GM18508 (cell line): ENCODE measurements around the gene MPST.

ENCODE experiments used
- ATAC-seq: cut with Tn5 transposase; IDR thresholded peaks from one replicate; pipeline ENCODE4 v1.9.1; 2021; ENCODE audit warnings: moderate number of reproducible peaks; ENCODE audit not compliant: insufficient read depth, unreplicated experiment

The MPST gene

DNA sequence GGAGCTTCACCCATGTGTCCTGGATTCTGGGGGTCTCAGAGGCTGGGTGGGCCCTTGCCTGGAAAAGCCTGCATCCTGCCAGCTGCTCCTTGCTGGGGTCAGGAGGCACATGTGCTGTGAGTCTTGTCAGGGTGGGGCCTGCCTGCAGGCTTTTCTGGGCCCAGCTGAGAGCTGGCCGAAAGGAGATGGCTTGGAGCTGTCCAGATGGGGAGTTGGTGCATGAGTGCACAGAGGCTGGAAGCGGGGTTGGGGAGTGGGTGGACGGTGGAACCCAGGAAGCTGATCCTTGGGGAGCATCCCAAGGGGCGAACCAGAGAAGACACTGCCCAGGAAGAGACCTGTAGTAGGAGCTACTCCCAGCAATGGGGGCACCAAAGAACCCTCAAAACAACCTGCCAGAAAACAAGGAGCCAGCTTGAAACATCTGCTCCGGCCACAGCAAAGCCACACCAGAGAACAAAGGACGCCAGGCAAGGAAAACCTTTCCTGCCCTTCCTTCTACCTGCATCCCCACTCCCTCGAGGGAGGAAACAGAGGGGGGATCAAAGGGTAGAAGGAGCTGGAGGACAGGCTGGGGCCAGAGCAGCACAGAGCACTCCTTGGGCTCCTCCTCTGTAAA is 23.8 kb downstream of the MPST start:
- ATAC-seq = no peak

DNA sequence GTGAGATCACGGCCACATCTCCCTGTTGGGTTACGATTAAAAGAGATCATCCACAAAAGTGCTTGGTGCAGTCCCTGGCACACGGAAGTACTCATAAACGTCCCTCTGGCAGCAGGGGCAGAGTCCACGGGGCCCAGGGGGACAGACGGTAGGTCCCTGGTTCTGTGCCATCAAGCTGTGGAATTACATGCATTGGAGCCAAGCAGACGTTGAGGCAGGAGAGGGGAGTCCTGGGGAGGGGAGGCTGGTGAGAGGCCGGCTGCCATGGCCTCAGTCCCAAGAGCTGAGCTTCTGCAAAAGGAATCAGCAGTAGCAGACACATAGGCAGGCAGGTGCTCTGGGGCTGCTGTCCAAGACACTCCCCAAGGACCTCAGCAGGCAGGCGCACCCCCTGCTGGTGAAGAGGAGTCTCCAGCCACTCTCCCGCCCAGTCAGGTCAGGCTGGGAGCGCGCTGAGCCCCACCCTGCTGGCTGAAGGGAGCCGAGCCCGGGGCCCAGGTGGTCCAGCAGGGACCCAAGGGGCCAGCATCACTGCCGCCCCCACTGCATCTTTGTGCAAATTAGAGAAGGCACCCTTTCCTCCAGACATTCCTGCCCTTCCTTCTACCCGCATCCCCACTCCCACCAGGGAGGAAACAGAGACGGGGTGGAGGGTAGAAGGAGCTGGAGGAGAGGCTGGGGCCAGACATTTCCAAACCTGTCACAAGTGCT is 24.4 kb downstream of the MPST start:
- no peak for ATAC-seq

DNA sequence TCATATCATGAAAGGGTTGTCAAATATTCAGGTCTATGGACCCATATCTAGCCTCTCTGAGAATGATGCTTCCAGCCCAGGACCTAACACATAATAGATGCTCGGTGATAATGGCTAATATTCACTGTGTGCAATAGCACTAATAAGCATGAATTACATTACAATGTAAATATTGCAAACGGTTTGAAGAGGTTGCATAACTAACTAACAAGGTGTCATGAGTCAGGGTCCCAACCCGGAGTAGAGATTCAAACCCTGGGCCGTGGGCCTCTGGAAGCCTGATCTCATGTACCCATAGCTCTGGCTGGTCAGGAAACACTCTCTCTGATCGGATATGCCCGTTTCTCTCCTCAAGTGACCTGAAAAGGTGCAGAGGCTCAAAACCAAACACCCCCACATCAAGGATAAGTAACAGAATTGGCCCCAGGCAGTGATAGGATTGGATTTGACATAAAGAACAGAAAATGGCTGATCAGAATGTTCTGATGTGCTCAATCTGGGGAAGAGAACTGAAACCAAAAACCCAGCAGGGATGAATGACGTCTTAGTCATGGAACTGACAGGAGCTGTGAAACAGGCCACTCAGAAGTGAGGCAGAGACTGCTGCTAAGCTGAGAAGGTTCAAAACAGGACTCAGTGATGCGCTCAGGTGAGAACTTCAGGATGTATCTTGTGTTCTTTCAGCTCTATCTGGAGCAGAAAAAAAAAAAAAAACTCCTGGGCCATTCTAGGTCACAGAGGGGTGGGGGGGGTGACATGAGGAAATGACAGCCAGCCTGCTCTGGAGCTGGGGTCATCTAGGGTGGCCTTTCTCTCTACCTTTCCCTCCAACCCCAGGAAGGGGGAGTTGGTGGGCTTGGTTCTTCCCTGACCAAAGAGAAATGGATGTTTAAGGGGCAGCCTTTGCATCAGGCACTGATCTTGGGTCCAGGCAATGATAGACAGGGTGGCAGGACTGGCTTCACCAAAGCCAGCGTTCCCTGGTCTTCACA is 25.4 kb downstream of the MPST start:
- ATAC-seq = no peak

DNA sequence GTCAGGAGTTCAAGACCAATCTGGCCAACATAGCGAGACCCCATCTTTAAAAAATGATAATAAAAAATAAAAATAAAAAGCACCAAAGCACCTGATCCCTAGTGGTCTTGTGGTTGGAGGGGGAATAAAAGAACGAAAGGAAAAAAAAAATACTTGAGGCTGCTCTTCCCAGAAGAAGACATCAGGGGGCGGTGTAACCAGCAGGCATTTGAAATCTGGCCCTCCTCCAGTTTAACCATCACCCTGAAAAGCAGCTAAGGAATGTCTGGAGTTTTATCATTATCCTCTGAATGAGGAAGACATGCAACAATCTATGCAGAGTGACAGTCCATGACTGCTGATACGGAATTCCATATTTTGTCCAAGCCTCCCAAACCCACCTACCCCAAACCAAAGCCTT is 26.4 kb downstream of the MPST start:
- ATAC-seq = no peak

DNA sequence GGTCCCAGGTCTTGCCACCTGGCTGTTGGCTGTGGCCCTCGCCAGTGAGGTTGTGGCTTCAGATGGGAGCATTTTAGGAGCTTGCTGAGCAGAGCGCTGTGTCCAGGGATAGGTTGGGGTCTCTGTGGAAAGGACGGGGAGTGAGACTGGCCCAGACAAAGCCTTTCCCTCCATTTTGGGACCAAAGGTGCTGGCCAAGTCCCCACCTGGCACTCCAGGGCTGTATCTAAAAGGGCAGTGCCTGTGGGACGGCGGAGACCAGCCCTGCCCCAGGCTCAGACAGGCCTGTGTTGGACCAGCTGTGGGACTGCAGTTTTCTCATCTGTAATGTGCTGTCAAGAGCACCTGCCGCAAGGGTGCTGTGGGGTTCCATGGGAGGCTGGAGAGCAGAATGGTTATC is 27.0 kb downstream of the MPST start:
- ATAC-seq = no peak

DNA sequence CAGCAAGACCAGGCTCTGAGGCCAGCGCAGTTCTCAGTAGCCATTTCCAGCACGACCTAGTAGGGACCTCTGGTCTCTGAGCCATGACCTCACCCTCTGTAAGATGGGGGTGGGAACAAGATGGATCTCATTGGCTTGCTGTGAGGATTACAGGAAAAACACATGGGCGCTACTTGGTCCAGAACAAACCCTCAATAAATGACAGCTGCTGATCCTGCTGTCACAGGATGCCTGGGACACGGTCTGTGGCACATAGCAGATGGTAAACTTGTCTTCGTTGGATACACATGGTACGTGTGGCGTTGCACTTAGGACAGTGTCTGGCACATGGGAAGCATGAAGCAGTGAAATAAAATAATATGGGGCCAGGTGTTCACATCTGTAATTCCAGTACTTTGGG is 27.5 kb downstream of the MPST start:
- ATAC-seq = no peak

DNA sequence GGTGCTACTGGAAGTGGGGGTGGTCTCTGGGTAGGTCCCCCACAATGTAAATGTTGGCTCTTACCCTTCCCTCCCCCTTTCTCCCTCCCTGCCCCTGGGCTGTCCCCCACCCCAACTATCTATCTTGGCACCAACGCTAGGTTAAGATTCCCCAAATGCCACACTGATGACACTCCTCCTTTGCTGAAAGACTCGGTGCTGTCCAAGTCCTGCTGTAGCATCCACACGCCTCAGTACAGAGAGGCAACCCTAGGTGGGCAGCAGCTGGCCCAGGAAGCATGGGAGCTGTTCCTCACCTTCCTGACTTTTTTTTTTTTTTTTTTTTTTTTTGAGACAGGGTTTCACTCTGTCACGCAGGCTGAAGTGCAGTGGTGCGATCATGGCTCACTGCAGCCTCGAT is 28.6 kb downstream of the MPST start:
- no peak for ATAC-seq

DNA sequence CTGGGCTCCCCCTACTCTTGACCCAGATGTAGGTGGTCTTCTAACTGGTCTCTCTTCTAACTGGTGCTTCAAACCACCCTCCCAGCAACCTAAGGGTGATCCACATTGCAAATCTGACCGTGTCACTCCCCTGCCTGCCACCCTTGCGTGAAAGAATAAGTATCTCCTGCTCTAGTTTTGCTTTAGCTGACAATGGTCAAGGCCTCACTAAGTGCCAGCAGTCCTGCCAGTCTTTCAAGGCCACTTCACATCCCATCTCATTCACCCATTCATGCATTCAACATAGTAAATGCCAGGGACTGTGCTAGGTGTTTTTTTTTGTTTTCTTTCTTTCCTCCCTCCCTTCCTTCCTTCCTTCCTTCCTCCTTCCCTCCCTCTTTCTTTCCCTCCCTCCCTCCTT is 29.7 kb downstream of the MPST start:
- no peak for ATAC-seq

DNA sequence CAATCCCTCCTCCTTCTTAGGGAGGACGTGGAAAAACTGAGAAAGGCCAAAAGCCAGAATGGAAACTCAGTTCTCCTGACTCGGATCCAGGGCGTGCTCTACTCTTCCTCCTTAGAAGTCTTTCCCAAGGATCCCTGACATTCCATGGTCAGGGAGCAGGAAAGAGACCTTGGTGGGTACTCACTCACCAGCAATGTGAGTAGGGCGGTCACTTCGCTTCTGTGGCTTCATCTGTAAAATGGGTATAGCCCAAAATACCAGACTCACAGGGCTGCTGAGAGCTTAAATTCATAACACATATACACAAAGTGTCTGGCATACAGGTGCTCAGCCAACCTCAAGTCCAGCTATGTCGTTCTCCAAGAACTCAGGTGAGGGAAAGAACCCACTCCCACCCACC is 31.4 kb downstream of the MPST start:
- no peak for ATAC-seq

DNA sequence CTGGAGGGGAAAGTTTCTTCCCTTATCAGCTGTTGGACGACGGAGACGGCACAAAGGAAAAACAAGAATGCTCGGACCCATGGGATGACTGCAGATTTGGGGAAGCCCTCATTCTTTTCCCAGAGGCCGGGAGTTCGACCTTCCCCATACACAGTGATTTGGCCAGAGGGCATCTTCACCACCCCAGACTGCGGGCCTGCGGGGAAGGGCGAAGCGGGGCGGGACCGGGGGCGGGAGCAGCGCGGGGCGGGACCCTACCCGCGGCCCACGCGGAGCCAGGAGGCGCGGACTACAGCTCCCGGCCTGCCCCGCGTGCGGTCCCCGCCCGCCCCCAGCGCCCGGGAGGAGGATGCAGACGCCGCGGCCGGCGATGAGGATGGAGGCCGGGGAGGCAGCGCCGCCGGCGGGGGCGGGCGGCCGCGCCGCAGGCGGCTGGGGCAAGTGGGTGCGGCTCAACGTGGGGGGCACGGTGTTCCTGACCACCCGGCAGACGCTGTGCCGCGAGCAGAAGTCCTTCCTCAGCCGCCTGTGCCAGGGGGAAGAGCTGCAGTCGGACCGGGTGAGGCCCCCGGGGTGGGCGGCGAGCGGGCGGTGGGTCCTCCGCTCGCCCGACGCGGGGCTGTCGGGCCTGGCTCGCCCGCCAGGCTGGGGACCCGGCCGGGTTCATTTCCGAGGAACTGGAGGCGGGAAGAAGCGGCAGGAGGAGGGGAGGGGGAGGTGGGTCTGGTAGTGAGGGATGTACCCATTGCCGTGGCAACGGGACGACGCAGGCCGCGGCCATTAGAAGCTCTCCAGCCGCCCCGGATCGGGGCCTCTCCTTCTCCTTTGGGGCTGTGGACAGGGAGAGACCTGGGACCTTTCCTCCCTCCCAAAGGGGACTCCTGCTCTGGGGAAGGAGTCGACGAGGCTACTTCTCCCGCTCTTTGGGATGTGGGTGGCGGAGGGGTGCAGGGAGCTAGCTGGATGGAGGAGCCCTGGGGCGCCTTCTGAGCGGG is 32.1 kb downstream of the MPST start, which contains the start of gene KCTD17:
Gene KCTD17 (plus strand): TSS at position 352 of the 995 bp plus-strand sequence. CDS start 19 bp downstream, at position 371.
- ATAC-seq = no peak

DNA sequence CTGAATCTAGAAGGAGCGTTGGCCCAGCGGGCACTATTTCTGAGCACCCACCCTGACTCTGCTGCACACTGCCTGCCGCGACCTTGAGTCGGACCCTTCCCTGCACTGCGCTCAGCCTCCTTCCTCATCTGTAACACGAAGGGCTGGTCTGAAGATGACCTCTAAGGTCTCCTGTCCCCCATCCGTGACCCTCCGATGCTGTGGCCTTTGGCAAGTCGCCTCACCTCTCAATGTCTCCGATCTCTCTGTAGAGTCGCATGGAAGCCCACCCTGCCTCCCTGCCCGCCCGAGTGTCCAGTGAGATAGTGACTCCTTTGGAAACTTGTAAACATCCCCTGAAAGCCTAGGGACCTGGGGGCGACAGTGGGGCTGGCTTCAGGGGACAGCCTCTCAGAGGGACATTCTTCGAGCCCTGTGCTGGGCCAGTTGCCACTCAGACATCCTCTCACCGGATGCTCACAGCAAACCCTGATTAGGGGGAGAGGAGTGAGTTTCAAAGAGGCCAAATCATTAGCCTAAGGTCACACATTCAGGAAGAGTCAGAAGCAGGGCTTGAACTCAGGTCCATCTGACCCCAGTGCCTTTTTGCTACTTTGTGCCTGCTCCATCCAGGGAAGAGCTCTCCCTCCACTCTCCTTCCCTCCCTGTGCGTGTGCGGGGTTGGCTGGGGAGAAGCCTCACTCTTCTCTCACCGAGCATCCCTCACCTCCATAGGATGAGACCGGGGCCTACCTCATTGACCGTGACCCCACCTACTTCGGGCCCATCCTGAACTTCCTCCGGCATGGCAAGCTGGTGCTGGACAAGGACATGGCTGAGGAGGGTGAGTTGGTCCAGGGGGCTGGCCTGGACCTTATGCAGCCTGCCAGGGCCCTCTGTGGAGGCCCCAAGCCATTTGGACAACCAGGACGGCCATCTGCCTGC is 33.1 kb downstream of the MPST start:
- ATAC-seq = no peak

DNA sequence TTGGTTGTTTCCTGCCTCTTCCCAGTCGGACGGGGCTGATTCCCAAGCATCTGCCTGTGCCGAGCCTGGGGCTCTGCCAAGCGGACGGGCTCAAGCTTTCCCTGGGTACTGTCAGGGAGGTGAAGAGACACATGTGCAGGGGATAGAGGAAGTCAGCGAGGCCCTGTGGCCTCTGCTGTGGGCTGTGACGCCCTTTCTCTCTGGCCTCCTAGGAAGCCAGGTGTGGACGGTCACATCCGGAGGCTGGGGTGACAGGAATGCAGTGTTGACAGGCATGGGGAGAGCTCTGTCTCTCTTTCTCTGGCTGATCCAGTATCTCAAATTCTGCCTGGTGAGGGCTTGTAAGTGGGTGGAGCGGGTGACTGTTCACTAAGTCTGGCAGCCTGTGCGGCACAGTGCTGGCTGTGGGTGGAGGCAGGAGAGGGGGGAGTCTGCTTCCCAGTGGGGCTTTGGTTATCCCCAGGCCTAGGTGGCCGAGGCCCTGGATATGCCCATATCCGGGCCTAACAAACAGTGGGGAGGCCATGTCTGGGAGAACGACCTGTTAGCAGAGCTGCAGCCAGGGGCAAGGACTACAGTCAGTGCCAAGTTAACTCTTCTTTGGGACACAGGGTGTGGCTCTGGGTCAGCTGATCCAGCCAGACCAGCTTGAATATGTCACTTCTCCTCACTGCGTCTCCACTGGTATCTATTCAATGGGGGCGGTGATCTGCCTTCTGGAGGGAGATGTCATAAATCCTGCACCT is 33.9 kb downstream of the MPST start:
- ATAC-seq = no peak

DNA sequence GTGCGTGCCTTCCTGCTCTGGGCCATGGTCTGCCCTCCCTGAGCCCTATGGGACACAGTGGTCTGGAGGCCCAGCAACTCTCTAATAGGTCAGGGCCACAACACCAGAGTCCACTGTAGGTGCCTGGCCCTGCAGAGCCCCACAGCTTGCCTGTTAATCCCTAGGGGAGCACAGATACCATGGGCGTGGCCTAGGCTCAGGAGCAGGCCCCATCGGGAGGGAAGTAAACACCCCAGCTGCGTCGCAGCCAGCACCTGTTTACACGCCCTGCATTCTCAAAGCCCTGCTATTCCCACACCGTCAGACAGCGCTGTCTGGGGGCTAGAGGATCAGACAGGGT is 34.5 kb downstream of the MPST start:
- no peak for ATAC-seq

DNA sequence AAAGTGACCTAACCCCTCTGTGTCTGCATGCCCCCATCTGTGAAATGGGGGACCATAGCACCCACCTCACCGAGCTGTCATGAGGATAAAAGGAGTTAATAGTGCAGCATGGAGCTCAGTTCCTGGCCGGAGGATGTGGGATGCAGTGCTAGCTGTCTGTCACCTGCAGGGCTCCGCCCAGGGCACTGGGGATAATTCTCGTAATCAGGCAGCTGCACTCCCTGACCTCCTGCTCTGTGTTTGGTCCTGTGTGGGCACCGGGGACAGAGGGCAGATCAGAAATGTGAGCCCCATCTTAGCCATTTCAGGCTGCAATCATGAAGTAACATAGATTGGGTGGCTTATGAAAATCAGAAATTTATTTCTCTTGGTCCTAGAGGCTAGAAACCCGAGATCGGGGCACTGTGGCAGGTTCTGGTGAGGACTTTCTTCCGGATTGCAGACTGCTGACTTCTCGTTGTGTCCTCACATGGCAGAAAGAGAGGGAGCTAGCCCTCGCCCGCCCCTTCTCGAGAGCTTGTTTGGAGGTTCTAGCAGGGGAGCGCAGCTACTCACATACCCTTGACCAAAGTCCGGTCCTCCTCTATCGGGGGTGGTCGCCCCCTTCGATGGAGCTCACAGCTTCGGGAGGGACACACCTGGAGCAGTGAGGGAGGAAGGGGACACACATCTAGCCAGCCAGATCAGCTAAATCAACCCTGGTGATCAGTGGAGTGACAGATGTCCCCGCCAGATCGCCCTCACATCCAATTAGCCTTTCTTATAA is 35.2 kb downstream of the MPST start:
- no peak for ATAC-seq

DNA sequence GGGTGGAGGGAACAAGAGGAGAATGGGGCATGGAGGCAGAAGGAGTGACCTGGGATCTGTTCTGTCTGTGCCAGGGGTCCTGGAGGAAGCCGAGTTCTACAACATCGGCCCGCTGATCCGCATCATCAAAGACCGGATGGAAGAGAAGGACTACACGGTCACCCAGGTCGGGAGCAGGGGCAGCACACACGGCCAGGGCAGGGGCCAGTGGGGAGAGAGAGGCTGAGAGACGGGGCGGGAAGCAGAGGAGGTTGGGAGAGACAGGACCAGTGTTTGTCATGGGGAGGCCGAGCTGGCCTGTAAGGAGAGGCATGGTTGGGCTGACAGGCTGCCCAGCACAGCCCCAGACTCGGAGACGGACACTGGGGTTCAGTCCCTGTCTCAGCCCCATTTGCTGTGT is 36.7 kb downstream of the MPST start:
- no peak for ATAC-seq

DNA sequence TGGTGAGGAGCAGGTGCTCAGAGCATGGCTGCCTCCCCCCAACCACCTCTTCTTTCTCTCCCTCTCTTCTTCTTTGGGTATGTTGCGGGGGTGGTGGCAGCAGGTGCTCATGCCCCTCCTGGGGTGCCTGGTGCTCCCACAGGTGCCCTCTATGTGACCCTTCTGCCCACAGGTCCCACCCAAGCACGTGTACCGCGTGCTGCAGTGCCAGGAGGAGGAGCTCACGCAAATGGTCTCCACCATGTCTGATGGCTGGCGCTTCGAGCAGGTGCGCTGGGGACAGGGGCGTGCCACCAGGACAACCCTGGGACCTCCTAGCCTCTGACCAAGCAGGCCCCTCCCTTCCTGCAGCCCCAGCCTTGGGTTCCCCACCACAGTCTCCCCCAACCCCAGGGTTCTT is 37.7 kb downstream of the MPST start:
- no peak for ATAC-seq

DNA sequence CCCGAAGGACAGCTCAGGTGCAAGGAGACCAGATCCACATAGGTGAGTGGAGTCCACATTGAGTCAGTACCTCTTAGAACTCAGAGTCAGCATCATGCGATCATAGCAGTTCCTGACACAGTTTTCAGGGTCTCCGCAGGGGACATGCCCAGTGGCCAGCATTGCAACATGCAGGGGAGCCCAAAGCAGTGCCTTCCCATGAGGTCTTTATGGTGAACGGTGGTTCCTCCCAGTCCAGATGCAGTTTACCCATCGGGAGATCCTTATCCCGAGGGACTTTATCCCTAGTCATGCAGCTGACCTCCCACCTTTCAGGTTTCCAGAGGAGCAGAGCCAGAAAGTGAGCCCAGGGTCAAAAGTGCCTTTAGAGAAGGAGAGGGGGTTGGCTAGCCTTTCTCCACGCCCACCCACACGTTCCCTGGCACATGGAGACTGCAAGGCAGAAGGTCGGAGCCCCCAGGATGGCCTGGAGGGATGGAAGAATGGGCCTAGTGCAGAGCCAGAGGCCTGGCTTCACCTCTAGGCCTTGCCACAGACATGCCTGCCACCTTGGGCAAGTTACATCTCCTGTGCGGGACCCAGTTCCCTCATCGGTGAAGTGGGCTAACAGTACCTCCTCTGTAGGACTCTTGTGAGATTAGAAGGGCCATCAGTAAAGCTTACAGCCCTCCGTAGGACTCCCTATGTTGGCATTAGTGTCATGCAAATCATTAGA is 38.4 kb downstream of the MPST start:
- ATAC-seq = no peak
